Lung (tissue), 12 donors: ENCODE data around the gene COL25A1. TPM values are rescaled to one million over a fixed set of nuclear protein-coding genes. Genes with fewer than 3 reads are reported as not detected.
A peak's percentile ranks its signal among the peaks of the same experiment; 100 is the strongest.

Experiments
- ATAC-seq: fragments of 200-7000 bp; cut with Tn5 transposase; one replicate; pipeline ENCODE4 v1.9.1; 2020; ENCODE audit warnings: moderate number of reproducible peaks; ENCODE audit not compliant: insufficient read depth, low FRiP score
- DNase-seq, 3 donors: peaks; one replicate each; pipeline ENCODE4 v3.0.0-alpha.2; 2013 to 2017
- H3K27ac ChIP-seq, 2 donors: one replicate each; pipeline ENCODE4 v1.5.1; 2013; ENCODE audit warnings: mild to moderate bottlenecking in 2 of 2, moderate library complexity in 2 of 2, control low read depth in 1 of 2, inconsistent platforms in 1 of 2, low read depth in 1 of 2, low read length in 1 of 2
- H3K27me3 ChIP-seq, 3 donors: one replicate each; pipeline ENCODE4 v1.5.1; 2013; ENCODE audit warnings: low read length in 2 of 3; ENCODE audit not compliant: control insufficient read depth in 3 of 3, insufficient read depth in 3 of 3
- H3K36me3 ChIP-seq, 4 donors: one replicate each; pipeline ENCODE4 v1.5.1; 2013; ENCODE audit warnings: low read length in 4 of 4, mild to moderate bottlenecking in 1 of 4, moderate library complexity in 1 of 4; ENCODE audit not compliant: control insufficient read depth in 4 of 4, insufficient read depth in 4 of 4
- H3K4me1 ChIP-seq, 5 donors: one replicate each; pipeline ENCODE4 v1.5.1; 2013; ENCODE audit warnings: low read length in 5 of 5, mild to moderate bottlenecking in 2 of 5, moderate library complexity in 1 of 5; ENCODE audit not compliant: control insufficient read depth in 5 of 5, insufficient read depth in 5 of 5
- H3K4me3 ChIP-seq: one replicate; pipeline ENCODE4 v1.5.1; 2013; ENCODE audit warnings: mild to moderate bottlenecking, control low read depth, moderate library complexity
- H3K9ac ChIP-seq, 2 donors: one replicate each; pipeline ENCODE4 v1.5.1; 2013; ENCODE audit warnings: low read length in 2 of 2, control low read depth in 1 of 2; ENCODE audit not compliant: insufficient read depth in 1 of 2
- H3K9me3 ChIP-seq, 4 donors: one replicate each; pipeline ENCODE4 v1.5.1; 2013; ENCODE audit warnings: low read length in 3 of 4, mild to moderate bottlenecking in 1 of 4, moderate library complexity in 1 of 4; ENCODE audit not compliant: control insufficient read depth in 4 of 4, insufficient read depth in 3 of 4
- CTCF ChIP-seq: IDR thresholded peaks from 2 replicates; pipeline ENCODE4 v1.5.1; 2012; ENCODE audit warnings: mild to moderate bottlenecking; ENCODE audit errors: control extremely low read depth, extremely low read depth
- WGBS, 2 donors: extraction: QIAGEN DNeasy Blood & Tissue Kit; methylation state at CpG; one replicate each; pipeline ENCODE4 v1.1.7; 2013; 5-methylcytosine and 5-hydroxymethylcytosine counted together
- polyA plus RNA-seq, 2 donors: library from polyadenylated mRNA; stranded (reverse); fragments of 200-250 nt; gene quantifications; one replicate each; pipeline ENCODE4 v1.2.1, GENCODE V29; 2013
- total RNA-seq, 2 donors: library from RNA; depleted of rRNA in 1 of 2; stranded (reverse); fragments of >200 nt in 1 of 2; gene quantifications; one replicate each; pipeline ENCODE4 v1.2.1, GENCODE V29; 2014 to 2021
- donor health status: control.
- donor health status: control.
- donor health status: Bipolar disorder and iron deficiency.
- donor health status: healthy.
- donor health status: DM: yes; HTN: yes; CAD: no.

The COL25A1 gene
- total and polyA plus RNA-seq, 4 donors: 0.06 to 3.5 (median 1.8) TPM

- no peaks in the 10 kb centered on the region for H3K9me3 ChIP-seq
- no peaks in the 10 kb centered on the region for H3K4me1 ChIP-seq
- no peaks in the 10 kb centered on the region for H3K36me3 ChIP-seq
- no peak overlapping the region for H3K9ac ChIP-seq
- H3K4me3 ChIP-seq: no peak overlapping the region
- WGBS, 2 donors: 71 to 80% methylated on average over 2 of the region's 2 CpGs
- DNase-seq (no peak), ATAC-seq (no peak)
- H3K27me3 ChIP-seq: no peaks in the 10 kb centered on the region
- TF ChIP-seq CTCF: no peak
- no peak overlapping the region for H3K27ac ChIP-seq
These were observed 265.4 kb downstream of the COL25A1 start for GRCh38 chr4:109037026-109037425.

- DNase-seq (no peak), ATAC-seq (no peak)
- Histone ChIP-seq H3K9ac (no peak overlapping the region), H3K27ac (no peak overlapping the region), H3K27me3 (no peaks in the 10 kb centered on the region), H3K9me3 (peaks cover 0 to 1% (median 0%) of the 10 kb centered on the region in 4 donors), H3K4me1 (no peaks in the 10 kb centered on the region), H3K36me3 (no peaks in the 10 kb centered on the region), H3K4me3 (no peak overlapping the region)
- TF ChIP-seq CTCF: no peak
- WGBS, 2 donors: 91 to 93% methylated on average over 1 of the region's 1 CpG
These were observed 268.5 kb downstream of the COL25A1 start for GRCh38 chr4:109033993-109034392.

GRCh38 chr4:109032671-109033070 is 269.8 kb downstream of the COL25A1 start:
- Histone ChIP-seq H3K27ac (no peak overlapping the region), H3K27me3 (no peaks in the 10 kb centered on the region), H3K4me3 (no peak overlapping the region), H3K9ac (no peak overlapping the region), H3K4me1 (no peaks in the 10 kb centered on the region), H3K36me3 (no peaks in the 10 kb centered on the region), H3K9me3 (peaks cover 0 to 1% (median 0%) of the 10 kb centered on the region in 4 donors)
- DNase-seq (no peak), ATAC-seq (no peak)
- WGBS, 2 donors: 94% methylated on average over 5 of the region's 5 CpGs
- TF ChIP-seq CTCF: no peak

GRCh38 chr4:109029987-109030386 is 272.5 kb downstream of the COL25A1 start:
- WGBS, 2 donors: 81 to 85% methylated on average over 4 of the region's 4 CpGs
- no peak for ATAC-seq

More at GRCh38 chr4:109029987-109030386, 272.5 kb downstream of the COL25A1 start:
- no peak for TF ChIP-seq CTCF
- H3K9me3 ChIP-seq: peaks cover 0 to 1% (median 0%) of the 10 kb centered on the region in 4 donors
- DNase-seq: peak in 1 of 3 donors; percentile 12
- H3K9ac ChIP-seq: no peak overlapping the region
- H3K27me3 ChIP-seq: no peaks in the 10 kb centered on the region
- H3K27ac ChIP-seq: no peak overlapping the region
- H3K36me3 ChIP-seq: no peaks in the 10 kb centered on the region
- H3K4me3 ChIP-seq: no peak overlapping the region
- peaks cover 0 to 5% (median 0%) of the 10 kb centered on the region in 5 donors for H3K4me1 ChIP-seq
